Measurements from ENCODE around the gene PRKAG2.

PRKAG2 gene

DNA sequence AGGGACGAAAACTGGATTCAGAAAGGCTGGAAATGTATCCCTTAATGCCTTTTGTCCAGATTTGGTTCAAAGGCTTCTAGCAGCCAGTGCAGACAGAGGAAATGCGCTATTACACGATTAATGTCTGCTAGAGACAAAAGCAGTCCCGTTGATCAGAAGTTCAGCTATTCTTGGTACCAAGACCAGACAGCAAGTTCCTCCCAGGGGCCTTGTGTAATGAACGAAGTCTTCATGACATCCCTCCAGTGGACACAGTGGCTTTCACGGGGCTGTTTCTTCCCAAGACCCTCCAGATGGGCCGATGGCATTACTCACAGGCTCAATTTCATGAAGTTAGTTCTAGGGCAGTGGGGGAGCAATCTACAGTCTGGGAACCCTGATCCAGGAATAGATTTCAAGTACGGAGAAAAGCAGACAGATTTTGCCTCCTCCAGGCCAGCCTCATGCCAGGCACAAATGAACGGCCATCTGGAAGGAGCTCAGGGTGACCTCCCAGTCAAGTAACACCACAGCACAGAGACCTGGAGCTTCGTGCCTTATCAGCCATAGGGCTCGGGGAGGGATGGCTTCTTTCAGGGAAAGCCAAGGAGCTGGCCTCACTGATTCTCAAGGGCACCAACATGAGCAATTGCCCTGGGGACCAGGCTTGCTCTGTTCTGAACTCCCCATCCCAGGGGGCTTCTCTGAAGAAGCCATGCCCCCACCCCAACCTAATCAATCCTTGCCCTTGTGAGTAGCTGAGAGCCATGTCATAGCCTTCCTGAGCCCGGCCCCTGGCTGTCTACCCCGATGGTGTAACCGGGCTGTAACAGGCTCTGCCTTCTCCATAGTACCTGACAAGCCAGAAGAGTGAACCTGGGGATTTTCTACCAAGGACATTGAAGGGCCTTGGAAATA is 101.1 kb downstream of the PRKAG2 start:
- DNase-seq (ENCODE audit: low read depth in 2 of 3, low spot score in 2 of 3), result no peak

DNA sequence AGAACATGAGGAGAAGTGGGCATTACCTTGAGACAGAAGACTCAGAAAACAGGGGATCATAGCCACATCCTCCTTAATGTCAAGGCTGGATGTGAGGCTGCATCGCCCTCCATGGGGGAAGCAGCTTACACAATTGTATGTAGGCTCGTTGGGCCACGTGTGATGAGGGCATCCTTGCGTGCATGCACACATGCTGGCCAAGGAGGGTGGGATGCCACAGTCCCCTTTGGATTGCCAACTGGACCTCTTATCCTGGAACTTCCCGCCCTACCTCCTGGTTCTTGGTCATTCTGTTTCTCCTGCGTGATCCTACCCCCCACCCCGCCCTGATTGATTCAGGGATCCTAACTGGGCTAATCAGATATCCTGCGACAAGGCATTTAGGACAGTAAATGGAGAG is 102.0 kb downstream of the PRKAG2 start:
- no peak for DNase-seq (ENCODE audit: low read depth in 2 of 3, low spot score in 2 of 3)

- no peak for DNase-seq (ENCODE audit: low read depth in 2 of 3, low spot score in 2 of 3)
Measured at GRCh38 chr7:151773797-151774196, 103.1 kb downstream of the PRKAG2 start.

GRCh38 chr7:151770232-151770631 is 106.7 kb downstream of the PRKAG2 start:
- no peak for DNase-seq (ENCODE audit: low read depth in 2 of 3, low spot score in 2 of 3)

- no peak for DNase-seq (ENCODE audit: low read depth in 2 of 3, low spot score in 2 of 3)
Measured at GRCh38 chr7:151769188-151769821, 107.6 kb downstream of the PRKAG2 start.

DNA sequence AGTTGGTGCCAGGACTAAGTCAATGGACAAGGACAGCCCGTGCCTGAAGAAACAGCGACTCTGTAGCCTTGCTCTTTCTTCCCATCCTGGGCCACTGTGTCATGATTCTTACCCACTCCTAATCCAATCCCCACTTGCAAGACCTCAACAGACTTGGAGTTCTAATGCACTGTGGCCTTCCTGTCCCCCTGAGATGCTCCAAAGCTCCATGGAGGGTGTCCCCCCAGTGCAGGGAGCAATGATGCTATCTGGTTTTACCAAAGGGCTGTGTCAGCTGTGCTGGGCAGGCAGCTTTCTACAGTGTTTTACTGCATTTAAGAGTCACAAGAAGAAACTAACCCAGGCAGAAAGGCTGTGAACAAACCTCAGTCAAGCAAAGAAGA is 108.1 kb downstream of the PRKAG2 start:
- DNase-seq (ENCODE audit: low read depth in 2 of 3, low spot score in 2 of 3), result no peak

- DNase-seq (ENCODE audit: low read depth in 2 of 3, low spot score in 2 of 3), result no peak
Measured at GRCh38 chr7:151767557-151767956, 109.4 kb downstream of the PRKAG2 start.

- no peak for DNase-seq (ENCODE audit: low read depth in 2 of 3, low spot score in 2 of 3)
Measured at GRCh38 chr7:151764056-151764920, 112.6 kb downstream of the PRKAG2 start.

GRCh38 chr7:151763420-151763984 is 113.4 kb downstream of the PRKAG2 start:
- DNase-seq (ENCODE audit: low read depth in 2 of 3, low spot score in 2 of 3), result no peak

- no peak for DNase-seq (ENCODE audit: low read depth in 2 of 3, low spot score in 2 of 3)
Measured at GRCh38 chr7:151762583-151763245, 114.2 kb downstream of the PRKAG2 start.

- no peak for DNase-seq (ENCODE audit: low read depth in 2 of 3, low spot score in 2 of 3)
Measured at GRCh38 chr7:151761957-151762356, 115.0 kb downstream of the PRKAG2 start.

- DNase-seq (ENCODE audit: low read depth in 2 of 3, low spot score in 2 of 3), result no peak
Measured at GRCh38 chr7:151761231-151761630, 115.7 kb downstream of the PRKAG2 start.

GRCh38 chr7:151759591-151760042 is 117.3 kb downstream of the PRKAG2 start:
- DNase-seq (ENCODE audit: low read depth in 2 of 3, low spot score in 2 of 3), result peak in 1 of 3 experiments; percentile 38

GRCh38 chr7:151758622-151759540 is 118.0 kb downstream of the PRKAG2 start:
- no peak for DNase-seq (ENCODE audit: low read depth in 2 of 3, low spot score in 2 of 3)

DNA sequence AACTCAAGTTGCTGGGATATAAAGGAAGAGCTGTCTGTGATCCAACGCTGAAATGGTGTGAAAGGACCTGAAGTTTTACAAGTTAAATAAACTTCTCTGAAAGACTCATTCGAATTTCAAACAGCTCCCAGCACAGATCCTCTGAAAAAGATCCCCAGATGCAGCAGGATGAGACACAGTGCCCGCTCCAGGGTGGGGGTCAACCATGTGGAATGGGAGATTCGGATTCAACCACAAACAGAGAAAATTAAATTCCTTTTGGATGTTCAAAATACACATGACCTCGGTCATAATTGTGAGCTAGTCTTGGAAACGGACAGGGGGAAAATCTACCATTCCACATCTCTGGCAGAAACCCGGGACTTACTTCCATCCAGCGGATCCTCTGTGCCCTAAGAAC is 119.6 kb downstream of the PRKAG2 start:
- no peak for DNase-seq (ENCODE audit: low read depth in 2 of 3, low spot score in 2 of 3)

DNA sequence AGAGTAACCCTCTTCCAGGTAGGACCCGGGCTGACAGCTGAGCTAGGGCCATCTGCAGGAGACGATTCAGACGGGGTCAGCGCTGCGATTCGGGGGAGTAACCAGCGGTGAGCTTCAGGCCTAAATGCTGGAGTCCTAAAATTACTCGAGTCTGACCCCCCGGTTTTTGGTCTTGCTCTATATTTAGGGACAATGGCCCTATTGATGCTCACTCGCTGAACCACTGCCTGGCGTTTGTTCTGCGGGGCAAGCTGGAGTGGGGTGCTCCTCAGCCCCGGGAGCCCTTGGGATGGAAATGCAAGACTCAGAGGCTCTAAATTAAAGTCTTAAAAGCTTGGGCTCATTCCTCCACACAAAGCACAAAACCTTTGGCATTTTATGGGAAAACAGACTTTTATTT is 120.0 kb downstream of the PRKAG2 start:
- DNase-seq (ENCODE audit: low read depth in 2 of 3, low spot score in 2 of 3), result no peak

- peak in 2 of 3 experiments; percentile 31 to 44 for DNase-seq (ENCODE audit: low read depth in 2 of 3, low spot score in 2 of 3)
Measured at GRCh38 chr7:151756076-151756731, 120.7 kb downstream of the PRKAG2 start.

DNA sequence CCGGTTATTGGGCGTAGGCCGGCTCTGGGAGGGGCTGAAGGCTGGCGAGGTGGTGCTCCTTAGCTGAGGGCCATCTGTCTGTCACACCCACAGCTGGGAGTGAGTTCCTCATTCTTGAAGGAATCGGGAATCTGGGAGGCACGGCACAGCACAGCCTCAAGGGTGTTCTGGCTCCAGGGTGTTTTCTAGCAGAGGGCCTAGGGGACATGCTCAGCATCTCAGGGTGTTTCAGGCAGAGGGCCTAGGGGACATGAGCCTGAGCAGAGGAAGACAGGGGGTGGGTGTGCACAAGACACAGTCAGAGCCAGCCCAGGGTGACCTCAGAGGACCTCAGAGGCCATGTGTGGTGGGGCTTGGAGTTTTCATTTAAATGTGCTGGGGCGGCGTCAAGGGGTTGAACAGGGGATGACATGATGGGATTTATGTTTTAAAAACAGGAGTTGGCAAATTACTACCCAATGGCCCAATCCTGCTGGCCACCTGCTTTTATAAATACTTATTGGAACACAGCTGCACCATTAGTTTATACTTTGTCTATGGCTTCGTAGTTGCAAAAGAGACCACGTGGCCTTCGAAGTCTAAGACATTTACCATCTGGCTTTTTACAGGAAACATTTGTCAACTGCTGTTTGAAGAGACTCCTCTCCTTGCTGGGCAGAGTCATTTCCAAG is 121.6 kb downstream of the PRKAG2 start:
- no peak for DNase-seq (ENCODE audit: low read depth in 2 of 3, low spot score in 2 of 3)

Data from activated CD8-positive, alpha-beta memory T cell treated with anti-CD3 and anti-CD28 coated beads for 48 hours (primary cell).